RPMI7951 (cell line): Measurements from ENCODE around the gene PRR20B. TPM values are rescaled to one million over a fixed set of nuclear protein-coding genes. Genes with fewer than 3 reads are reported as not detected.
"Not testable (repeated sequence)": the region's sequence is repeated elsewhere in the genome, so short reads cannot be mapped to it uniquely, and the experiment has no call there.

Experiments used
- DNase-seq: peaks from one replicate; pipeline ENCODE4 v3.0.0-alpha.2; 2012; ENCODE audit warnings: low read depth
- total RNA-seq: library from RNA; depleted of rRNA; stranded (reverse); fragments of >200 nt; shearing (Covaris generic); gene quantifications from 2 replicates; pipeline ENCODE4 v1.2.3, GENCODE V29; 2014; rRNA removed

The PRR20B gene
- total RNA-seq, result not detected in 2 replicates

DNA sequence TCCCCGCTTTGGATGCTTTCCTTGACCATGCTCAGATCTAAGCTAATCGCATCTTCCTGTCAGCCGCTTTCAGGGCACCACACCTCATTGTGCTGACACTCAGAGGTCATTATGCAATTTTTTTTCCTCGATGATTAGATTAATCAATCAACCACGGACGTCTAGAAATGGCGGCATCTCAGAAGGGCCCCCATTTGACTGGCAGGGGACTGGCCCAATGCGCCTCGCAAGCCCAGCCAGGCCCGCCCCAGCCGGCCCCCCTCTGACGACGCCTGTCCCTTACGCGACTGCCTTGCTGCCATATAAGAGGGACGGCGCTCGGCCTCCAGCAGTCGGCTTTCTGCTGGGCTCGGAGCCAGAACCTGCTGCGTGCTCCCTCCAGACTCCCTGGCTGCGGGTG is at the start of gene PRR20B:
PRR20B (plus strand) TSS at position 301 of the 400 bp plus-strand sequence. CDS start 387 bp downstream, outside the sequence.
- DNase-seq, result not testable (repeated sequence)

DNA sequence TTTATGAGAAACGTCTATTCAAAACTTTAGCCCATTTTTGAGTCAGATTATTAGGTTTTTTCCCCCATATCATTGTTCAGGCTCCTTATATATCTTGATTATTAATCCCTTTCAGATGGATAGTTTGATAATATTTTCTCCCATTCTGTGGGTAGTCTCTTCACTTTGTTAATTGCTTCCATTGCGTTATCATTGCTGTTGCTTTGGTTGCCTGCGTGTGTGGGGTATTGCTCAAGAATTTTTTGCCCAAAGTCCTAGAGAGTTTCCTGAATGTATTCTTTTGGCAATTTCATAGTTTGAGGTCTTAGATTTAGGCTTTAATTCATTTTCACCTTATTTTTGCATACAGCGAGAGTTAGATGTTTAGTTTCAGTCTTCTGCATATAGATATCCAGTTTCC is 32.3 kb upstream of the PRR20B start:
- DNase-seq, result no peak

DNA sequence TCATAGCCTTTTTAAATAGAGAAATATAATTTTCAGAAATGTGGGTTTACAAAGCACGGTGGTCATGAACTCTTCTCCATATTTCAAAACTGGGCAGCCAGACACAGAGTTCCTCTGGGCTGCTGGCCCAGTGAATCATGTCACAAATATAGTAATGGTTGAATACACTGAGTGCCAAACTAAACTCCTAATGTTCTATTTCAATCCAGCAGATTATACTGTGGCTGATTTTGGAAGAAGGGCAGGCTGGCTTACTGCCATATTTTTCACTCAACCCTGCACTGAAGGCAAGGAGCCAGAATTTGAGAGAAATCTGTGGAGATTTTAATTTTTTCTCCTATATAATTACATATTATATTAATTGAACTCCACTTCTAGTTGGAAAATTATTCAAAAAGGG is 23.6 kb upstream of the PRR20B start:
- DNase-seq, result no peak

DNA sequence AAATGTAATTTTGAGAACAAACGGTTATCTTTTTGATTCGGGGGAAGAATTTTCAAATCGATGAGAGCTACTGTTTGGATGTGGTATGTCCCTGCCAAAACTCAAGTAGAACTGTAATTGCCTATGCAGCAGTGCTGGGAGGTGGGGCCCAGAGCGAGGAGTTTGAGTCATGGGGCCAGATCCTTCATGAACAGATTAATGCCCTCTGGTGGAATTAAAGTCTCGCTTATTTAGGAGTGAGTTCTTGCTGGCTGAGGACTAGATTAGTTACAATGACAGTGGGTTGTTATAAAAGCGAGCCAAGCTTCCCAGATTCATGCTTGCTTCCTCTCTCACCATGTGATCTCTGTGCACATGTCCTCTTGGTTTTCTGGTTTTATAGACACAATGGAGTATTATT is 18.4 kb upstream of the PRR20B start:
- no peak for DNase-seq

DNA sequence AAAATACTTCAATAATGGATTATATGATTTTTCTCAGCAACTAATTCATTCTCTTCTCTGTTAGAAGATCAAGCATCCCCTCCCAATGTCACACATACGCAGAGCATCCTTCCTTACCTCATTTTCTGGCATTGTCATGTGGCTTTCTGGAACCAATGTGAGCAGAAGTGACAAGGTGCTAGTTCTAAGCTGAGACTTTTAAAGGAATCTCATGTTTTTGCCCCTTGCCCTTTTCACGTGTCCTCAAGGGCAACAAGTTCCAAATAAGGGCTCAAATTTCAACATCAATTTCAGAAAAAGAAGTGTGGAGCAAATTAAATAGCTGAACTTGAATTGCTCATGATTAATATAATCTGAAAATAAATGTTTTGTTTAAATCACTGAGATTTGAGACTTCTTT is 11.2 kb upstream of the PRR20B start:
- DNase-seq, result no peak

DNA sequence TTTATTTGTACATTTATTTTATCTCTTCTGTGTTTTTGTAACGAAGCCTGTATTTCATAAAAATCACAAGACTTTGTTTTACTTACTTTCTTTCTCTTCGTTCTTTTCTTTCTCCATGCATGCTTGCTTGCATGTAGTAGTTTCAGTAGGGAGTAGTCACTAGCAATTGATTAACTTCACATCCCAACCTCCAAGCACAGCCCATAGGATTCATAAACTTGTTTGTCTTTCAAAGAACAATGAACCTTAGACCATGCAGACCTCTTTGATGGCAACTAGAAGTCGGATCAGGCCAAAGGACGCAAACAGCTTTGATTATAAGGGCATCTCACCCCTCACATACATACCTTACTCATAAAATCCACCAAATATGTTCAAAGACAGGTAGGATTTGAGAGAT is 9.7 kb upstream of the PRR20B start:
- DNase-seq, result no peak

DNA sequence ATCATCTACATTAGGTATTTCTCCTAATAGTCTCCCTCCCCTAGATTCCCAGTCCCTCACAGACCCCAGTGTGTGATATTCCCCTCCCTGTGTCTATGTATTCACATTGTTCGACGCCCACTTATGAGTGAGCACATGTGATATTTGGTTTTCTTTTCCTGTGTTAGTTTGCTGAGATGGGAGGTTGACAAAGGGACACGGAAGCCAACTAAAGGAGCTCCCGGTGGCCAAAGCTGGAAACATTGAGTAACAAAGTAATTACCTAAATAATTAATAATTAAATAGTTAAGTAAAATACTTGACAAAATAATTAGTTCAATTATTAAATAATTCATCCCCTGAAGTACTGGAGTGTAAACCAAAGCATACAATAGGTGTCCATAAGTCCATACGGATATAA is 8.3 kb upstream of the PRR20B start:
- DNase-seq, result no peak

DNA sequence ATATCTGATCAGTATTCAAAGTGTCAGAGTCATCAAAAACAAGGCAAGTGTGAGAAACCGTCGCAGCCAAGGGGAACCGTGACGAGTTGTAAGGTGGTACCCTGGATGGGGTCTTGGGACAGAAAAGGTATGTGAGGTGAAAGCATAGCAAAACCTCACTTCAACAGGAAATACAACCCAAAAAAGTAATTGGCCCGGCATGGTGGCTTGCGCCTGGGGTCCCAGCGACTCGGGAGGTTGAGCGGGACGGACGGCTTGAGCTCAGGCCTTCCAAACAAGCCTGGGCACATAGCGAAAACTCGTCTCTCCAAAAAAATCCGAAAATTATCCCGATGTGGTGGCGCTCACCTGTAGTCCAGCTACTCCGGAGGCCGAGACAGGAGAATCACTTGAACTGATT is 7.5 kb upstream of the PRR20B start:
- not testable (repeated sequence) for DNase-seq

DNA sequence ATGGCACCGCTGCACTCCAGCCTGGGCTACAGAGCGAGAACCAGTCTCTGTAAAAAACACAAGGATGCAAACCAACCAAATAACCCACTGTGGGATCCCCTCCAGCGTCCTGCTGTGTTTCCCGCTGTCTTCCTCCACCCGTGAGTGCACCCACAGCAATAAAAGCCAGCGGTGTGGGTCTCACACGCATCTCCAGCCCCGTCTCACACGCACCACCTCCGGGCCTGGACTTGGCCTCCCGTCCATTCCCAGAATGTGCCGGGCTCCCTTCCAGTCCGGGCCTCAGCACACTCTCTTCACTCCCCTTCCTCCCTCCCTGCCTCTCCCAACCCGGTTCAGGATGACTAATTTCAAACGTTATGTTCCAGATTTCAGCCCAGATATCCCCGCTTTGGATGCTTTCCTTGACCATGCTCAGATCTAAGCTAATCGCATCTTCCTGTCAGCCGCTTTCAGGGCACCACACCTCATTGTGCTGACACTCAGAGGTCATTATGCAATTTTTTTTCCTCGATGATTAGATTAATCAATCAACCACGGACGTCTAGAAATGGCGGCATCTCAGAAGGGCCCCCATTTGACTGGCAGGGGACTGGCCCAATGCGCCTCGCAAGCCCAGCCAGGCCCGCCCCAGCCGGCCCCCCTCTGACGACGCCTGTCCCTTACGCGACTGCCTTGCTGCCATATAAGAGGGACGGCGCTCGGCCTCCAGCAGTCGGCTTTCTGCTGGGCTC is 6.9 kb upstream of the PRR20B start, which contains the start of gene PRR20A:
PRR20A (plus strand) TSS at position 684 of the 734 bp plus-strand sequence. CDS start 387 bp downstream, outside the sequence.
- DNase-seq, result not testable (repeated sequence)

DNA sequence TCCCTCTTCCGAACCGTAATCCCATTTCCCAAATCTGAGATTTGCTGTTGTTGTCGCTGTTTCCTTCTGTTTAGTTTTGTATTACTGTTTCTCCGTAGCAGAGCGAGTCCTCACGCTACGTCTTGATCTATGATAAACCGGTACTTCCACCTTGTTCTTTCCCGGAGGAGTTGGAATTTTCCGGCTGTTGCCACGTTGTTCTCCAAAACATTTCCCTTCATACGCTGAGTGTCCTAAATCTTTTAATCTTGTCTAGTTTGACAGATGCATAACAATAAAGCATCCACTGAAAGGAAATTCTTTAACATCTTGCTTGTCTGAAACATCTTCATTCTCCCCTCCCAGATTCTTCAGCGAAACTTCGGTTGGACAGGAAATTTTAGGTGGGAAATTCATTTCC is 818 bp downstream of the PRR20B start:
- DNase-seq, result not testable (repeated sequence)

DNA sequence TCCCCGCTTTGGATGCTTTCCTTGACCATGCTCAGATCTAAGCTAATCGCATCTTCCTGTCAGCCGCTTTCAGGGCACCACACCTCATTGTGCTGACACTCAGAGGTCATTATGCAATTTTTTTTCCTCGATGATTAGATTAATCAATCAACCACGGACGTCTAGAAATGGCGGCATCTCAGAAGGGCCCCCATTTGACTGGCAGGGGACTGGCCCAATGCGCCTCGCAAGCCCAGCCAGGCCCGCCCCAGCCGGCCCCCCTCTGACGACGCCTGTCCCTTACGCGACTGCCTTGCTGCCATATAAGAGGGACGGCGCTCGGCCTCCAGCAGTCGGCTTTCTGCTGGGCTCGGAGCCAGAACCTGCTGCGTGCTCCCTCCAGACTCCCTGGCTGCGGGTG is 6.5 kb downstream of the PRR20B start, which contains the start of gene PRR20C:
PRR20C (plus strand) TSS at position 301 of the 400 bp plus-strand sequence. CDS start 387 bp downstream, outside the sequence.
- DNase-seq, result not testable (repeated sequence)

DNA sequence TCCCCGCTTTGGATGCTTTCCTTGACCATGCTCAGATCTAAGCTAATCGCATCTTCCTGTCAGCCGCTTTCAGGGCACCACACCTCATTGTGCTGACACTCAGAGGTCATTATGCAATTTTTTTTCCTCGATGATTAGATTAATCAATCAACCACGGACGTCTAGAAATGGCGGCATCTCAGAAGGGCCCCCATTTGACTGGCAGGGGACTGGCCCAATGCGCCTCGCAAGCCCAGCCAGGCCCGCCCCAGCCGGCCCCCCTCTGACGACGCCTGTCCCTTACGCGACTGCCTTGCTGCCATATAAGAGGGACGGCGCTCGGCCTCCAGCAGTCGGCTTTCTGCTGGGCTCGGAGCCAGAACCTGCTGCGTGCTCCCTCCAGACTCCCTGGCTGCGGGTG is 13.0 kb downstream of the PRR20B start, which contains the start of gene PRR20D:
PRR20D (plus strand) TSS at position 301 of the 400 bp plus-strand sequence. CDS start 387 bp downstream, outside the sequence.
- DNase-seq, result not testable (repeated sequence)

DNA sequence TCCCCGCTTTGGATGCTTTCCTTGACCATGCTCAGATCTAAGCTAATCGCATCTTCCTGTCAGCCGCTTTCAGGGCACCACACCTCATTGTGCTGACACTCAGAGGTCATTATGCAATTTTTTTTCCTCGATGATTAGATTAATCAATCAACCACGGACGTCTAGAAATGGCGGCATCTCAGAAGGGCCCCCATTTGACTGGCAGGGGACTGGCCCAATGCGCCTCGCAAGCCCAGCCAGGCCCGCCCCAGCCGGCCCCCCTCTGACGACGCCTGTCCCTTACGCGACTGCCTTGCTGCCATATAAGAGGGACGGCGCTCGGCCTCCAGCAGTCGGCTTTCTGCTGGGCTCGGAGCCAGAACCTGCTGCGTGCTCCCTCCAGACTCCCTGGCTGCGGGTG is 19.6 kb downstream of the PRR20B start, which contains the start of gene PRR20E:
PRR20E (plus strand) TSS at position 301 of the 400 bp plus-strand sequence. CDS start 387 bp downstream, outside the sequence.
- DNase-seq, result not testable (repeated sequence)

DNA sequence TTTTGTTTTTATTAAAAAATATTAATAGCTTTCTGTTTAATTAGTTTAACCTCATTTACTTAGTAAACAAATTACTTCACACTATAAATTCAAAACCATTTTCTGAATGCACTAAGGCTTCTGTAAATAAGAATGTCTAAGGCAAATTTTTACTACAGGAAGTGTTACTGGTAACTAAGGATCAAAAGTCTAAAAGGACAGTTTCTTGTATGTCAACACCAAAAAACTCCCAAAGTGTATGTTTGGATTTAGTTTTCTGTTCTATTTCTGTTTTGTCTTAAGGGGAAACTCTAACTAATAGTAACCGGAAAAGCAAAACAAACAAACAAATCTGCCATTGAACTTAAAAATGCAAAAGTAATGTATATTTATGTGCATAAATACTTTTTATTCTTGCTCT is 44.4 kb downstream of the PRR20B start:
- no peak for DNase-seq

Other genes with a start within 250 kb of the PRR20B start
- gene PRR20A, start 6.6 kb upstream of the PRR20B start, total RNA-seq, result not detected in 2 replicates
- not detected in 2 replicates for gene PRR20C, start 6.6 kb downstream of the PRR20B start, total RNA-seq
- gene PRR20D, start 13.1 kb downstream of the PRR20B start, total RNA-seq, result not detected in 2 replicates
- not detected in 2 replicates for gene PRR20E, start 19.7 kb downstream of the PRR20B start, total RNA-seq